K562 (cell line): ENCODE results near the gene COG7. TPM values are rescaled to one million over a fixed set of nuclear protein-coding genes. Genes with fewer than 3 reads are reported as not detected.

ENCODE experiments used
- ATAC-seq: fragments of 200-7000 bp; cut with Tn5 transposase; 3 replicates; pipeline ENCODE4 v1.9.1; 2020; ENCODE audit warnings: moderate library complexity
- BruUV-seq: library from RNA; stranded (reverse); fragments of 400-500 nt; replicated peaks from 2 replicates; lab custom pipeline; 2021; lab: Mats Ljungman, UMichigan
- CTCF ChIA-PET: fragments of 300-600 bp; formaldehyde crosslinking; extraction: SDS; loops from one replicate; lab custom pipeline; 2021; ENCODE audit warnings: low intra/inter-chr PET ratio; lab: Yijun Ruan, JAX
- POLR2A ChIA-PET: fragments of 300-600, 350-650 bp; sonication (Branson Sonifier 250); formaldehyde crosslinking; extraction: SDS; loops from one replicate; lab custom pipeline; 2021; ENCODE audit warnings: antibody characterized with exemption, inconsistent platforms; lab: Yijun Ruan, JAX
- DNase-seq, 4 experiments: peaks; one replicate each; pipeline versions ENCODE4 v3.0.0 to v3.0.0-alpha.2; 2011 to 2018; ENCODE audit warnings: low spot score in 3 of 4, mixed read lengths in 3 of 4; ENCODE audit errors: extremely low read depth in 1 of 4
- FAIRE-seq: peaks from 2 replicates; lab custom pipeline; 2011; peaks lifted over from hg19 to GRCh38; lab: Jason Lieb, UNC
- H2AFZ ChIP-seq: 2 replicates; pipeline ENCODE4 v1.6.0; 2011; ENCODE audit warnings: low read depth, low read length, control low read depth, inconsistent platforms
- H3K27ac ChIP-seq: fragments of 200-600 bp; 3 replicates; pipeline ENCODE4 v1.8.0; 2011; ENCODE audit warnings: low read depth, mild to moderate bottlenecking, control low read depth, inconsistent platforms, low read length, moderate library complexity, mixed read lengths; ENCODE audit errors: extremely low read depth
- H3K27me3 ChIP-seq, 2 experiments: fragments of 300-600 bp in 1 of 2; 2 replicates in 1 of 2; 3 replicates in 1 of 2; pipeline versions ENCODE4 v1.6.0 to v1.8.0; 2011; ENCODE audit warnings: inconsistent platforms in 2 of 2, low read length in 2 of 2, mild to moderate bottlenecking in 1 of 2, mixed read lengths in 1 of 2, moderate library complexity in 1 of 2; ENCODE audit not compliant: control insufficient read depth in 2 of 2, insufficient read depth in 2 of 2
- H3K36me3 ChIP-seq: fragments of 300-600 bp; 3 replicates; pipeline ENCODE4 v1.8.0; 2011; ENCODE audit warnings: mild to moderate bottlenecking, low read length, inconsistent platforms; ENCODE audit not compliant: control insufficient read depth, insufficient read depth
- H3K4me1 ChIP-seq, 2 experiments: fragments of 200-600 bp in 1 of 2; replicated peaks in 1 of 2; 2 replicates in 1 of 2; 3 replicates in 1 of 2; pipeline versions ENCODE4 v1.5.1 to v1.8.0; 2011; ENCODE audit warnings: inconsistent platforms in 2 of 2, low read length in 2 of 2, mild to moderate bottlenecking in 1 of 2, mixed read lengths in 1 of 2, moderate library complexity in 1 of 2; ENCODE audit not compliant: control insufficient read depth in 2 of 2, insufficient read depth in 2 of 2
- H3K4me2 ChIP-seq: 2 replicates; pipeline ENCODE4 v1.6.1; 2011; ENCODE audit warnings: low read length, control low read depth, inconsistent platforms, mixed read lengths; ENCODE audit not compliant: insufficient read depth
- H3K4me3 ChIP-seq: fragments of 200-600 bp; sonication (generic), shearing (Covaris generic); 2 replicates; pipeline ENCODE4 v1.5.1; 2016; ENCODE audit warnings: control low read depth, inconsistent platforms
- H3K79me2 ChIP-seq: fragments of 200-600 bp; 3 replicates; pipeline ENCODE4 v1.8.0; 2011; ENCODE audit warnings: low read length, inconsistent platforms; ENCODE audit not compliant: control insufficient read depth, insufficient read depth
- H3K9ac ChIP-seq, 2 experiments: 2 replicates each; pipeline versions ENCODE4 v1.6.0 to v1.6.1; 2011; ENCODE audit warnings: low read depth in 2 of 2, low read length in 2 of 2, control low read depth in 1 of 2, inconsistent platforms in 1 of 2, mild to moderate bottlenecking in 1 of 2, mixed read lengths in 1 of 2; ENCODE audit not compliant: insufficient read depth in 1 of 2
- H3K9me1 ChIP-seq: one replicate; pipeline ENCODE4 v1.6.0; 2011; ENCODE audit warnings: inconsistent platforms, mild to moderate bottlenecking, low read length, moderate library complexity; ENCODE audit not compliant: control insufficient read depth, insufficient read depth
- H3K9me3 ChIP-seq: replicated peaks from 2 replicates; pipeline ENCODE4 v1.5.1; 2011; ENCODE audit warnings: low read depth, low read length, inconsistent platforms; ENCODE audit not compliant: control insufficient read depth, insufficient read depth
- H4K20me1 ChIP-seq: replicated peaks from 2 replicates; pipeline ENCODE4 v1.6.1; 2011; ENCODE audit warnings: low read length, inconsistent platforms, mixed read lengths; ENCODE audit not compliant: control insufficient read depth, insufficient read depth
- GATAD2B ChIP-seq: fragments of 450-650 bp; IDR thresholded peaks from 2 replicates; pipeline ENCODE4 v1.6.1; 2017; ENCODE audit warnings: mild to moderate bottlenecking, borderline replicate concordance
- KDM4B ChIP-seq, 2 experiments: fragments of 450-650 bp in 1 of 2; sonication (generic) in 1 of 2; IDR thresholded peaks; 2 replicates each; pipeline ENCODE4 v1.6.1; 2016 to 2017; ENCODE audit warnings: borderline replicate concordance in 2 of 2, antibody characterized with exemption in 1 of 2, low read depth in 1 of 2, mild to moderate bottlenecking in 1 of 2
- MCM7 ChIP-seq, 2 experiments: fragments of 450-650 bp; IDR thresholded peaks; 2 replicates each; pipeline ENCODE4 v1.6.1; 2016 to 2018
- MEF2A ChIP-seq: IDR thresholded peaks from 2 replicates; pipeline ENCODE4 v1.6.1; 2011; ENCODE audit warnings: low read depth, mild to moderate bottlenecking, low read length, moderate library complexity; ENCODE audit not compliant: control insufficient read depth
- NCOA1 ChIP-seq: fragments of 450-650 bp; IDR thresholded peaks from 2 replicates; pipeline ENCODE4 v1.6.1; 2016; ENCODE audit warnings: low read depth
- NFE2 ChIP-seq: IDR thresholded peaks from 2 replicates; pipeline ENCODE4 v1.6.1; 2014; ENCODE audit warnings: antibody characterized with exemption, low read depth
- POLR2H ChIP-seq: IDR thresholded peaks from 2 replicates; pipeline ENCODE4 v1.6.1; 2016; ENCODE audit warnings: missing genetic modification characterization, low read depth, mild to moderate bottlenecking, control low read depth, missing compliant biosample characterization, moderate library complexity
- RUNX1 ChIP-seq: sonication (generic); IDR thresholded peaks from 2 replicates; pipeline ENCODE4 v1.6.1; 2016; ENCODE audit warnings: antibody characterized with exemption, low read depth
- ZBTB34 ChIP-seq: fragments of 250-450 bp; sonication (Bioruptor Pico); IDR thresholded peaks from 2 replicates; pipeline ENCODE4 v1.8.0; 2021; ENCODE audit warnings: mild to moderate bottlenecking, moderate library complexity
- ZZZ3 ChIP-seq: fragments of 450-650 bp; IDR thresholded peaks from 2 replicates; pipeline ENCODE4 v1.6.1; 2016; ENCODE audit warnings: antibody characterized with exemption, mild to moderate bottlenecking, moderate library complexity
- WGBS: fragments of 100-300 bp; shearing (Covaris generic); methylation state at CpG from one replicate; pipeline ENCODE4 v1.1.6; 2016; ENCODE audit warnings: low coverage, mixed read lengths; ENCODE audit not compliant: insufficient coverage; ENCODE audit errors: missing lambda C conversion rate; 5-methylcytosine and 5-hydroxymethylcytosine counted together
- in situ Hi-C: fragments of 300-500 bp; cut with MboI; formaldehyde crosslinking; loops from 4 replicates; pipeline ENCODE4 v1.15.0; 2018; ENCODE audit warnings: inconsistent platforms, mixed read lengths
- intact Hi-C: fragments of 100-400 bp; cut with micrococcal nuclease; formaldehyde crosslinking; loops from 2 replicates; pipeline ENCODE4 v1.14.2; 2022
- polyA plus RNA-seq, 8 experiments: library from polyadenylated mRNA; depleted of rRNA in 4 of 8; stranded (reverse) in 5 of 8; unstranded in 3 of 8; fragments of >200 nt; fragmentation: Nextera tagmentation in 2 of 8; fragmentation: Illumina TruSeq in 1 of 8; extraction: Ambion mirVana in 2 of 8; extraction: Trizol in 1 of 8; gene quantifications; 2 replicates each; pipeline versions ENCODE4 v1.2.1 to v1.2.3, GENCODE V29; 2011 to 2014; ENCODE audit warnings: inconsistent platforms in 1 of 8, missing spikeins in 1 of 8
- total RNA-seq, 7 experiments: library from RNA; depleted of rRNA in 6 of 7; stranded (reverse); fragments of >200 nt in 6 of 7; fragmentation: Illumina TruSeq in 2 of 7; extraction: Trizol in 2 of 7; gene quantifications; 2 replicates each; pipeline versions ENCODE4 v1.2.1 to v1.2.3, GENCODE V29; 2011 to 2021; ENCODE audit warnings: low replicate concordance in 1 of 7
- TF ChIP-seq, protein P1 (sequence below): IDR thresholded peaks from 2 replicates; pipeline ENCODE4 v1.6.1; 2014; ENCODE audit warnings: antibody characterized with exemption
- TF ChIP-seq, protein P2 (sequence below): sonication (generic); formaldehyde crosslinking; IDR thresholded peaks from 2 replicates; pipeline ENCODE4 v1.8.0; 2023; ENCODE audit warnings: mild to moderate bottlenecking, missing genetic modification reagents
- TF ChIP-seq, protein P3 (sequence below): fragments of 250-450 bp; sonication (Bioruptor Pico); IDR thresholded peaks from 2 replicates; pipeline ENCODE4 v1.8.0; 2021; ENCODE audit warnings: moderate library complexity, mild to moderate bottlenecking, inconsistent platforms

Gene COG7
- total and polyA plus RNA-seq, 9 of the 15 experiments (the other 6 are each of a cell fraction or from before 2014, with no cell fraction given) = 3.8 to 17.6 (median 13.4) TPM

- CTCF ChIA-PET = no interaction called here
Observed at GRCh38 chr16:23479138-23479537, 26.1 kb upstream of the COG7 start.

More at GRCh38 chr16:23479138-23479537, 26.1 kb upstream of the COG7 start:
- H3K36me3 ChIP-seq = peaks cover 90% of the 10 kb centered on the region
- FAIRE-seq = no peak
- no peak overlapping the region for H2AFZ ChIP-seq
- H3K4me2 ChIP-seq = no peak overlapping the region
- H4K20me1 ChIP-seq = 0 out of 2 replicates have a peak, but pooled peaks cover 7% of the 10 kb centered on the region
- intact Hi-C loops = no loop called here
- no peaks in the 10 kb centered on the region for H3K27me3 ChIP-seq
- TF ChIP-seq, protein P1, sequence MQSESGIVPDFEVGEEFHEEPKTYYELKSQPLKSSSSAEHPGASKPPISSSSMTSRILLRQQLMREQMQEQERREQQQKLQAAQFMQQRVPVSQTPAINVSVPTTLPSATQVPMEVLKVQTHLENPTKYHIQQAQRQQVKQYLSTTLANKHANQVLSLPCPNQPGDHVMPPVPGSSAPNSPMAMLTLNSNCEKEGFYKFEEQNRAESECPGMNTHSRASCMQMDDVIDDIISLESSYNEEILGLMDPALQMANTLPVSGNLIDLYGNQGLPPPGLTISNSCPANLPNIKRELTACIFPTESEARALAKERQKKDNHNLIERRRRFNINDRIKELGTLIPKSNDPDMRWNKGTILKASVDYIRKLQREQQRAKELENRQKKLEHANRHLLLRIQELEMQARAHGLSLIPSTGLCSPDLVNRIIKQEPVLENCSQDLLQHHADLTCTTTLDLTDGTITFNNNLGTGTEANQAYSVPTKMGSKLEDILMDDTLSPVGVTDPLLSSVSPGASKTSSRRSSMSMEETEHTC = no peak
- TF ChIP-seq, protein P2, sequence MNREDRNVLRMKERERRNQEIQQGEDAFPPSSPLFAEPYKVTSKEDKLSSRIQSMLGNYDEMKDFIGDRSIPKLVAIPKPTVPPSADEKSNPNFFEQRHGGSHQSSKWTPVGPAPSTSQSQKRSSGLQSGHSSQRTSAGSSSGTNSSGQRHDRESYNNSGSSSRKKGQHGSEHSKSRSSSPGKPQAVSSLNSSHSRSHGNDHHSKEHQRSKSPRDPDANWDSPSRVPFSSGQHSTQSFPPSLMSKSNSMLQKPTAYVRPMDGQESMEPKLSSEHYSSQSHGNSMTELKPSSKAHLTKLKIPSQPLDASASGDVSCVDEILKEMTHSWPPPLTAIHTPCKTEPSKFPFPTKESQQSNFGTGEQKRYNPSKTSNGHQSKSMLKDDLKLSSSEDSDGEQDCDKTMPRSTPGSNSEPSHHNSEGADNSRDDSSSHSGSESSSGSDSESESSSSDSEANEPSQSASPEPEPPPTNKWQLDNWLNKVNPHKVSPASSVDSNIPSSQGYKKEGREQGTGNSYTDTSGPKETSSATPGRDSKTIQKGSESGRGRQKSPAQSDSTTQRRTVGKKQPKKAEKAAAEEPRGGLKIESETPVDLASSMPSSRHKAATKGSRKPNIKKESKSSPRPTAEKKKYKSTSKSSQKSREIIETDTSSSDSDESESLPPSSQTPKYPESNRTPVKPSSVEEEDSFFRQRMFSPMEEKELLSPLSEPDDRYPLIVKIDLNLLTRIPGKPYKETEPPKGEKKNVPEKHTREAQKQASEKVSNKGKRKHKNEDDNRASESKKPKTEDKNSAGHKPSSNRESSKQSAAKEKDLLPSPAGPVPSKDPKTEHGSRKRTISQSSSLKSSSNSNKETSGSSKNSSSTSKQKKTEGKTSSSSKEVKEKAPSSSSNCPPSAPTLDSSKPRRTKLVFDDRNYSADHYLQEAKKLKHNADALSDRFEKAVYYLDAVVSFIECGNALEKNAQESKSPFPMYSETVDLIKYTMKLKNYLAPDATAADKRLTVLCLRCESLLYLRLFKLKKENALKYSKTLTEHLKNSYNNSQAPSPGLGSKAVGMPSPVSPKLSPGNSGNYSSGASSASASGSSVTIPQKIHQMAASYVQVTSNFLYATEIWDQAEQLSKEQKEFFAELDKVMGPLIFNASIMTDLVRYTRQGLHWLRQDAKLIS (CRISPR knock-in tag) = no peak
- TF ChIP-seq, protein P3, sequence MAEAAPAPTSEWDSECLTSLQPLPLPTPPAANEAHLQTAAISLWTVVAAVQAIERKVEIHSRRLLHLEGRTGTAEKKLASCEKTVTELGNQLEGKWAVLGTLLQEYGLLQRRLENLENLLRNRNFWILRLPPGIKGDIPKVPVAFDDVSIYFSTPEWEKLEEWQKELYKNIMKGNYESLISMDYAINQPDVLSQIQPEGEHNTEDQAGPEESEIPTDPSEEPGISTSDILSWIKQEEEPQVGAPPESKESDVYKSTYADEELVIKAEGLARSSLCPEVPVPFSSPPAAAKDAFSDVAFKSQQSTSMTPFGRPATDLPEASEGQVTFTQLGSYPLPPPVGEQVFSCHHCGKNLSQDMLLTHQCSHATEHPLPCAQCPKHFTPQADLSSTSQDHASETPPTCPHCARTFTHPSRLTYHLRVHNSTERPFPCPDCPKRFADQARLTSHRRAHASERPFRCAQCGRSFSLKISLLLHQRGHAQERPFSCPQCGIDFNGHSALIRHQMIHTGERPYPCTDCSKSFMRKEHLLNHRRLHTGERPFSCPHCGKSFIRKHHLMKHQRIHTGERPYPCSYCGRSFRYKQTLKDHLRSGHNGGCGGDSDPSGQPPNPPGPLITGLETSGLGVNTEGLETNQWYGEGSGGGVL = no peak
- no peak for TF ChIP-seq KDM4B (IDR thresholded peaks at IDR 0.05; ENCODE audit: borderline replicate concordance in 2 of 2, low read depth in 1 of 2)
- no peak for TF ChIP-seq MEF2A
- no peak for TF ChIP-seq ZBTB34 (CRISPR knock-in tag)
- TF ChIP-seq RUNX1 = no peak
- no peak for TF ChIP-seq MCM7 (IDR thresholded peaks at IDR 0.05)
- TF ChIP-seq POLR2H (tag) = no peak
- no peak for TF ChIP-seq ZZZ3
- no peak for TF ChIP-seq NCOA1
- no peak for TF ChIP-seq NFE2
- no peak for TF ChIP-seq GATAD2B
- TF ChIP-seq, all 486 proteins: peak for 0
- ATAC-seq (no peak), DNase-seq (no peak)
- Histone ChIP-seq H3K9me1 (no peaks in the 10 kb centered on the region), H3K27ac (no peak overlapping the region), H3K4me3 (no peak overlapping the region), H3K79me2 (no peaks in the 10 kb centered on the region), H3K4me1 (no peaks in the 10 kb centered on the region), H3K9me3 (no peaks in the 10 kb centered on the region), H3K9ac (no peak overlapping the region)
- in situ Hi-C loops = no loop called here
- no TSS peak for BruUV-seq
- POLR2A ChIA-PET = interaction anchor here (1.1 to 3.4 kb wide), 3 partner anchors 10 to 19 kb away, joined by 3 to 18 read pairs (median 9); no protein-coding TSS in a partner anchor
- 97% methylated on average over 3 of the region's 3 CpGs for WGBS
